ENCODE measurements around the gene MRE11.
A peak's percentile ranks its signal among the peaks of the same experiment; 100 is the strongest.

Gene MRE11

DNA sequence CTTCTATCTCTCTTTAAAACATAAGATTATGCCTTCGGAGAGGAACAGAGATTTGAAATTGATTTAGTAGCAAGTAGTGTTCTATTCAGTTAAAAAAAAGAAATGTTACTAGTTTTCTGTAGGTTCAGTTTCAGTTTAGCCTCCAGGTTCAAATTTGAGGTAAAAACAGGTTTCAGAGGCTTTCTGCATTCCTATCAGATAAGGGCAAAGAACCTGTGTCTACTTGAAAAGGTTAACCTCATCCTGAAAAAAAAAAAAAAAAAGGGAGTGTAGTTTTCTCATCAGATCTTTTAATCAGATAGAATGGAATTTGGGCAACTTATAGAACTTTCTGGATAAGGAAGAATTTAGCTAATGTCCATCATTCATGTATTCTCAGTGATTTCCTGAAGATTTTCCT lies 30.7 kb upstream of the MRE11 start:
- Histone ChIP-seq H3K4me3 (ENCODE audit: low read depth, low read length) (no peak overlapping the region), H3K27ac (no peak overlapping the region), H3K36me3 (replicated peaks) (no peaks in the 10 kb centered on the region), H3K27me3 (replicated peaks) (no peaks in the 10 kb centered on the region)
- TF ChIP-seq, protein P1, sequence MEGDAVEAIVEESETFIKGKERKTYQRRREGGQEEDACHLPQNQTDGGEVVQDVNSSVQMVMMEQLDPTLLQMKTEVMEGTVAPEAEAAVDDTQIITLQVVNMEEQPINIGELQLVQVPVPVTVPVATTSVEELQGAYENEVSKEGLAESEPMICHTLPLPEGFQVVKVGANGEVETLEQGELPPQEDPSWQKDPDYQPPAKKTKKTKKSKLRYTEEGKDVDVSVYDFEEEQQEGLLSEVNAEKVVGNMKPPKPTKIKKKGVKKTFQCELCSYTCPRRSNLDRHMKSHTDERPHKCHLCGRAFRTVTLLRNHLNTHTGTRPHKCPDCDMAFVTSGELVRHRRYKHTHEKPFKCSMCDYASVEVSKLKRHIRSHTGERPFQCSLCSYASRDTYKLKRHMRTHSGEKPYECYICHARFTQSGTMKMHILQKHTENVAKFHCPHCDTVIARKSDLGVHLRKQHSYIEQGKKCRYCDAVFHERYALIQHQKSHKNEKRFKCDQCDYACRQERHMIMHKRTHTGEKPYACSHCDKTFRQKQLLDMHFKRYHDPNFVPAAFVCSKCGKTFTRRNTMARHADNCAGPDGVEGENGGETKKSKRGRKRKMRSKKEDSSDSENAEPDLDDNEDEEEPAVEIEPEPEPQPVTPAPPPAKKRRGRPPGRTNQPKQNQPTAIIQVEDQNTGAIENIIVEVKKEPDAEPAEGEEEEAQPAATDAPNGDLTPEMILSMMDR (IDR thresholded peaks at IDR 0.05; ENCODE audit: low read depth, low read length, missing control alignments): no peak
- in situ Hi-C loops (cut with HindIII; ENCODE audit: low pct_ligation_motif_present, low sequenced_read_pairs): no loop called here
- no peak for DNase-seq

- DNase-seq: peak; percentile 29
- H3K27me3 ChIP-seq (replicated peaks): no peaks in the 10 kb centered on the region
- TF ChIP-seq, protein P1 (IDR thresholded peaks at IDR 0.05; ENCODE audit: low read depth, low read length, missing control alignments): peak; percentile 73
- H3K4me3 ChIP-seq (ENCODE audit: low read depth, low read length): no peak overlapping the region
- in situ Hi-C loops (cut with HindIII; ENCODE audit: low pct_ligation_motif_present, low sequenced_read_pairs): no loop called here
- H3K36me3 ChIP-seq (replicated peaks): no peaks in the 10 kb centered on the region
- H3K27ac ChIP-seq: no peak overlapping the region
Observed at GRCh38 chr11:94521684-94522083, 28.0 kb upstream of the MRE11 start.

DNA sequence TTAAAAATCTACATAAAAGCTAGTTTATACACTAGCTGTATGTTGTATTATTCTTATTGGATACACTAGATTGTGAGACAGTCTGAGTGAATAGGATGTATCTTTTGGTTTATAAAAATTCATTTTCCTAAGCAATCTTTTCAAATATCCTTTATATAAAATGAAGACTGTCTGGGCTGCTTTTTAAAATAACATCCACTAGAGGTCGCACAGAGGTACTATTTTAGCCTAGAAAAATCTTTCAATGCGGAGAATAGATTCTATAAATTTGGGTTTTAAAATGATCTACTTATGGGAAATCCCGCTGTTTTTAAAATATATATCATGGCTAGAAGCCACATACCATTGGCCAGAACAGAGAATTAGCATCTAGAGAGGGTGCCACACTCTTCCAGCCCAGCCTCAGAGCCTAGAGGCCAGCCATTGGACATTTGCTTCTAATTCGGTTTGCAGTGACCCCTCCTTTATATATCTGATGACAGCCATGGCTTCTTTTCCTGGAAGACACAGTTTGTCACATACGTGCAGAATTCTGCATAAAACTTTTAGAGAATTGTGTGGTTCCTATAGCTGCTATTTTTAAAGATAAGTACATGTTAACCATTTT lies 25.9 kb upstream of the MRE11 start:
- H3K27me3 ChIP-seq (replicated peaks): no peaks in the 10 kb centered on the region
- in situ Hi-C loops (cut with HindIII; ENCODE audit: low pct_ligation_motif_present, low sequenced_read_pairs): no loop called here
- H3K36me3 ChIP-seq (replicated peaks): no peaks in the 10 kb centered on the region
- no peak overlapping the region for H3K27ac ChIP-seq
- TF ChIP-seq, protein P1 (IDR thresholded peaks at IDR 0.05; ENCODE audit: low read depth, low read length, missing control alignments): peak; percentile 54
- DNase-seq: peak; percentile 42
- H3K4me3 ChIP-seq (ENCODE audit: low read depth, low read length): no peak overlapping the region

- Histone ChIP-seq H3K36me3 (replicated peaks) (no peaks in the 10 kb centered on the region), H3K27me3 (replicated peaks) (no peaks in the 10 kb centered on the region), H3K4me3 (ENCODE audit: low read depth, low read length) (no peak overlapping the region), H3K27ac (no peak overlapping the region)
- in situ Hi-C loops (cut with HindIII; ENCODE audit: low pct_ligation_motif_present, low sequenced_read_pairs): no loop called here
- no peak for DNase-seq
- TF ChIP-seq, protein P1 (IDR thresholded peaks at IDR 0.05; ENCODE audit: low read depth, low read length, missing control alignments): no peak
Observed at GRCh38 chr11:94518300-94518699, 24.7 kb upstream of the MRE11 start.

- H3K4me3 ChIP-seq (ENCODE audit: low read depth, low read length): no peak overlapping the region
- in situ Hi-C loops (cut with HindIII; ENCODE audit: low pct_ligation_motif_present, low sequenced_read_pairs): no loop called here
Observed at GRCh38 chr11:94516725-94517124, 23.1 kb upstream of the MRE11 start.

More at GRCh38 chr11:94516725-94517124, 23.1 kb upstream of the MRE11 start:
- TF ChIP-seq, protein P1 (IDR thresholded peaks at IDR 0.05; ENCODE audit: low read depth, low read length, missing control alignments): no peak
- H3K27me3 ChIP-seq (replicated peaks): no peaks in the 10 kb centered on the region
- H3K36me3 ChIP-seq (replicated peaks): no peaks in the 10 kb centered on the region
- H3K27ac ChIP-seq: no peak overlapping the region
- DNase-seq: no peak

Measured in brain microvascular endothelial cell (primary cell).